Right renal cortex interstitium (tissue), 3 donors: ENCODE measurements around the gene PRKAR1B. TPM values are rescaled to one million over a fixed set of nuclear protein-coding genes. Genes with fewer than 3 reads are reported as not detected.

Experiments used
- DNase-seq, 3 donors: peaks; one replicate each; pipeline ENCODE4 v3.0.0-alpha.2; 2013; ENCODE audit warnings: low read depth in 3 of 3, low spot score in 2 of 3
- polyA plus RNA-seq, 3 donors: library from polyadenylated mRNA; unstranded; fragments of 120-200 nt; gene quantifications; one replicate each; pipeline ENCODE4 v1.2.1, GENCODE V29; 2013; ENCODE audit not compliant: insufficient read length in 3 of 3

Gene PRKAR1B
- polyA plus RNA-seq, 3 donors: 34.9 to 40.7 (median 38.4) TPM

DNA sequence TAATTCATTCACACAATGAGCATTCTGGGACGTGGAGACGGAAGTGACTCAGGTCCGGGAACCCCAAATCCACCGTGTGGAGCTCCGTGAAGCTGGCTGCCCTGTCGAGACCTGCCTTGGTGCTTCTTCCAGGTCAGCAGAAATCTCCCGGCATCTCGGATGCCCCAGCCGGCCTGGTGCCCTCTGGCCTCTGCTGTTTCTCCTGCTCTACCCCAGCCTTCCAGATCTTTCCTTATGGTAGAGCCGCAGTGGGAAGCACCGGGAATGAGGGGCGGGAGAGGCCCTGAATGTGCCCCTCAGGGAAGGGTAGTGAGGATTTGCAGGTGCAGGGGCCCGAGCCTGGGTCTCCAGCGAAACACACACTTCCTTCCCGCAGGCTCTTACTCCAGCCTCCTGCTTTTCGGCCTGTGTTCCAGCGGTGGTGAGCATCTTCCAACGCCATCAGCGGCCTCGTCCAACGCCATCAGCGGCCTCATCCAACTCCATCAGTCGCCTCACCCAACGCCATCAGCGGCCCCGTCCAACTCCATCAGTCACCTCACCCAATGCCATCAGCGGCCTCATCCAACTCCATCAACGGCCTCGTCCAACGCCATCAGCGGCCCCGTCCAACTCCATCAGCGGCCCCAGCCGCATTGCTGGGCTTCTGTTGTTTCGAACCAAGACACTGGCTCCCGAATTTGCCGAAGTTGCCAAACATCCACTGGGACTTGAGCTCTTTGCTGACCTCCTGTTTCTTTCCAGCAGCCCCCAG lies 150.4 kb downstream of the PRKAR1B start:
- no peak for DNase-seq

DNA sequence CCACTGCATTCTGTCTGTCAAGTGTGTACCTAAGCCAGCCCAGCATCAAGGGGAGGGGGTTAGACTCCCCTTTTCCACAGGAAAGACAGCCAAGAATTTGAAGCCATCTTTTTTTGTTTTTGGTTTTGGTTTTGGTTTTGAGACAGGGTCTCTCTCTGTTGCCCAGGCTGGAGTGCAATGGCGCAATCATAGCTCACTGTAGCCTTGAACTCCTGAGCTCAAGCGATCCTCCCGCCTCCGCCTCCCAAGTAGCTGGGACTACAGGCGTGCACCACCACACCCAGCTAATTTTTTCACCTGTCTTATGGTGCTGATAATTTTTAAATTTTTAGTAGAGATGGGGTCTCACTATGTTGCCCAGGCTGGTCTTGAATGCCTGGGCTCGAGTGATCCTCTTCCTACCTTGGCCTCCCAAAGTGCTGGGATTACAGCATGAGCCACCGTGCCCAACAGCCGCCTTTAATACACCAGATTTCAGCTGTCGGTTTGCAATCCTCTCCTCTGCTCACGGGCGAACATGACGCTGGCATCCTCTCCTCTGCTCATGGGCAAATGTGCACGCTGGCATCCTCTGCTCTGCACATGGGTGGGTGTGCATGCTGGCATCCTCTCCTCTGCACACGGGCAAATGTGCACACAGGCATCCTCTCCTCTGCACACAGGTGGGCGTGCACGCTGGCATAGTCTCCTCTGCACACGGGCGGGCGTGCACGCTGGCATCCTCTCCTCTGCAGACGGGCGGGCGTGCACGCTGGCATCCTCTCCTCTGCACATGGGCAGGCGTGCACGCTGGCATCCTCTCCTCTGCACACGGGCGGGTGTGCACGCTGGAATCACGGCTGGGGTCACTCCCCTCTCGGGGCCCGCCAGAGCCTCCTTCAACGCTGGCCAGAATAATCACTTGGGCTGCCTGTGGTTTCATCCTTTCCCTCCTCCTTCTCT lies 151.4 kb downstream of the PRKAR1B start:
- no peak for DNase-seq

DNA sequence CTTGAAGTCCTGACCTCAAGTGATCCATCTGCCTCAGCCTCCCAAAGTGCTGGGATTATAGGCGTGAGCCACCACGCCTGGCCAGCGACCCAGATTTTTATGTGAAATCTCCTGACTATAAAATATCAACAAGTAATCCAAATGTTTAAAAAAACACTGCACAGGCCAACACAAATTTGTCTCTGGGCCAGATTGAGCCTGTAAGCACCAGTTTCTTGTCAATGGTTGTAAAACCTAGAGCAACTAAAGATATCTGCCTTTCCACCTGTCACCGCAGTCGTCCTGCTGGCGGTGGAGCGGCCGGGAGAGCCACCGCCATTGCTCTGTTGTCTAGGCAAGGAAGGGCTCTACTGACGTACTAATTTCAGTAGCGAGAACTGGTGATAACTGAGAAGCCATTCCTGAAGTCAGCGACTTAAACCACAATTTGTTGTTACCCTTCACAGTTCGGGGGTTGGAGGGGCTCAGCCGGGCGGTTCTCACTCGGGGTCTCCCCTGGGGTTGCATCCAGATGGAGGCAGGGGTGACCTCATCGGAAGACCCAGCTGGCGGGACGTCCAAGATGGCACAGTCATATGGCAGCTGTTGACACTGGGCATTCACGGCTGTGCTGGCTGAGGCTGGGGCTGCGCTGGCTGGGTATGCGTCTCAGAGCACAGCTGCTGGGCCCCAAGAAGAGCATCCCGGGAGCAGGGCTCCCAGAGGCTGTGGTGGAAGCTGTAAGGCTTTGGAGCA lies 152.3 kb downstream of the PRKAR1B start:
- DNase-seq: no peak

DNA sequence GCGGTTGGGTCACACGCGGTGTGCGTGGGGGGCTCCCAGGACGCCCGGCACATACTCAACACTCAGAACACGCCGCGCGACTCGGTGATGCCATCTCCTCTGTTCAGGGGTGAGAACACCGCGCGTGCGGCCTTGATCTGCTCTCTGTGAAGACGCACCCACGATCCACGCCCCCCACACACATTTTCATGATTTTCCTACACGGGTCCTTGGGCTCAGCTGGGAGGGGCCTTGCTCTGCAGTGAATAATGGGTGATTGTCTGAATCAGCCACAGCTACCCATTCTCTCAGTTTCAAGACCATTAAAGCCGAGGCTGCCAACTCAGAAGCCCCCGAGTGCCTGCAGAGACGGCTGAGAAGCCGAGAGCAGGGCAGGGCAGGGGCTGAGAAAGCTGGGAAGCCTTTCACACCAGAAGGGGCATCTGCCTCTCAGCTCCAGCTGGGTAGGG lies 153.1 kb downstream of the PRKAR1B start:
- DNase-seq: no peak

DNA sequence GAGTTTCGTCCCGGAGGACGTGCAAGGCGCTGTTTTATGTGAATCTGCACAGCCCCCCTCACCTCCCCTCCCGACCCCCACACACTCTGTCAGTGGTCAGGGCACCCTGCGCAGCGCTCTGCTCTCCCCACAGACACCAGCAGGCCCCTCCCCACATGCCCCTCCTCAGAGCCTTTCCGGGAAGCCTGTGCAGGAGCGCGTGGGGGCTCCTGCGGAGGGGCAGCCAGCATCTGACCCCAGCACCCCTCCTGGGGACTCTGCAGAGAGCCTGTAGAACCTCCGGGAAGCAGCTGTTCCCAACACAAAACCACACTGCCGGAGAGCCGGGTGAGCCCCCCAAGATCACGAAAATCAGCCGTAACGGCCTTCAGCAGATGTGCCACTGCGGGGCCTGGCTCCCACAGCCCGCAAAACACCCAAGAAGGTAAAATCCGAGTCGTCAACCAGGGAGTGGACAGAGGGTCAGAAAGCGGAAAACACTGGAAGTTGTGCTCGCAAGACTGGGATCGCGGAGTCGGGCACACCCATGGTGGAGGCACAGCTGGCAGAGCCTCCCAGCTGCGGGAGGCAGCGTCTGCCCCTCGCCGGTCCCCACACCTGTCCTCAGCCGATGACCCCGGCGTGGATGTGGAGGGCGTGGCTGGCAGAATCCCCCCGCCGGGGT lies 153.7 kb downstream of the PRKAR1B start:
- no peak for DNase-seq

DNA sequence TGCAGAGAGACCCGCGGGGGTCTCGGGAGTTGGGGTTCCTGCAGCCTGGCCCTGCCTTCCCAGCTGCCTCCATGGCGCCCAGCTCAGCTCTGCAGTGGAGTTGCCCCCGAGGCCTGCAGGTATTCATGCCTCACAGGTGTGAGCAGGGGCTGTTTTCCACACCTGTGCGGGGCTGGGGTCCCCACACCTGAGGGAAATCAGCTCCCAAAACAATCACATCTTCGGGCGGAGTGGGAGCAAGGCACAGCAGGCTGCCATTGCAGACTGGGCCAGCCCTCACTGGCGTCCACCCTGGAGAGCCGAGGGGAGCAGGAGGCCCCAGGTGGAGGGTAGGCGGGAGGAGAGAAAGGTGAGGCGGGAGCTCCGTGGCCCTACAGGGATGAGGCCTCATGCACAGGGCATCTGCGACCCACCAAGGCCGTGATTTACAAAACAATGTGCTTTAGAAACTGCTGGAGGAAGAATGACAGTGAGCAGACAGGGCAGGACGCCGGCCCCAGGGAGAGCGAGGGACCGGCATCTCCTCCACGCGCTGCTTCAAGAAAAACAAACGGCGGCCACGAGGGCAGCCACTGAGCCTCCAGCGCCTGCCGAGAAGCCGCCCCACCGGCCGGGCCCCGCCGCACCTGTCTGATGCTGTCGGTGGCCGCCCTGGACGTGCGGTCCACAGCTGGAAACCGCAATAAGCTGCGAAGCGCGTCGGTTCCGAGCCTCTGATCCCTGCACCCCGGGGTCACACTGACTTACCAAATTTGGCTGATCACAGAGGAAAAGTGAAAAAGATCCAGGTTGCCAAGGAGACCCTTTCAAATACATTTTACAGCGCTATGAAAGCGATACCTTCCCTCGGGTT lies 154.4 kb downstream of the PRKAR1B start:
- DNase-seq: no peak

DNA sequence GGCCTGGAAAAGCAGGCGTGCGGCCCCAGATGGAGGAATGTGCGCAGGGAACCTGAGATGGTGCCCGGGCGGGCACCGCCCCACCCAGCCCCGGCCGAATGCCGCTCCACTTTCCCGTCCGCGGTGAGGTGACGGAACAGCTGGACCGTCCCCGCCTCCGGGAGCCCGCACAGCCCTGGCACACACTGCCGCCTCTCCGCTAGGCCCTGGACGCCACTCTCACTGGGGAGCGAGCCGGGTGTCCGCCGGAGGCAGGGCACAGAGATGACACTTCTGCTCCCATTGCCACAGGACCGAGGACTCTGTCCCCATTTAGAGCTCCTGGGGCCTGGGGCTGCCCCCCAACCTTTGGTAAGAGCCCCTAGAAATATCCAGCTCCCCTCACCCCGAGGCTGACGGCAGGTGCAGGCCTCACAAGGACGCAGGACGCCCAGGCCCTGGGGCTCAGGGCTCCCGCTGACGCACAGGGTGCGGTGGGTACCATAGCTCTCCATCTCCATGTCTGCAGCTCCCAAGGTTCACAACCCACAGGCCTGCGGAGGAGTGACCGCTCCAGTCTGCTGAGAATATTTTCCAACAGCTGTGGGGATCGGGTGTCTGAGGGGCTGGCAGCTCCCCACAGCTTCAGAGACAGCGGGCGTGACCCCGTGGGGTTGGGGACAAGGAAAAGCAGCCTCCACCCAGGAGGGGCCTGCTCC lies 155.2 kb downstream of the PRKAR1B start:
- DNase-seq: no peak

DNA sequence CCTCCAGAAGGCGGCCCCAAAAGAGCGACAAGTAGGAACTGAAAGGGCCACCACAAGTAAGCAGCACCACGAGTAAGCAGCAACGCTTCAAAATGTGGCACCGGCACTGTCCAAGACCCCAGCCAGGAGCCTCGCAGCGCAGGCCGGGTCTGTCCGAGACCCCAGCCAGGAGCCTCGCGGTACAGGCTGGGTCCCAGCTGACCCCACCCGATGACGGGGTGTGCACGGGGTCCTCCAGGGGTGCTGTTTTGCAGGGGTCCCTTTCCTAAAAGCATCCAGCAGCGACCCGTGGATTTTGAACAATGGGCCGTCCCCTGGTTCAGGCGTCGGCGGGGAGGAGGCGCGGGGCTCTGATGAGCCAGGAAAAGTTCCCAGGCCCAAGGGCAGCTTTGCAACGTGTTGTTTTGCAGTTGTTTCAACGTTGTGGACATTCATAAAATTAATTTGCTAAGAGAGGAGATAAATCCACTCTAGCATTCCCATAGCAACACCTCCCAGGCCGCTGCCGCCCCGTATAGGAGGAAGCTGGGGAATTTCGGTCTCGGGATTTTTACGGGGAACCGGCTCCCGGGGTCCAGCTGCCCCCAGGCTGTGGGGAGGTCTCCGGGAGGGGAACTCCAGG lies 155.9 kb downstream of the PRKAR1B start:
- DNase-seq: no peak

DNA sequence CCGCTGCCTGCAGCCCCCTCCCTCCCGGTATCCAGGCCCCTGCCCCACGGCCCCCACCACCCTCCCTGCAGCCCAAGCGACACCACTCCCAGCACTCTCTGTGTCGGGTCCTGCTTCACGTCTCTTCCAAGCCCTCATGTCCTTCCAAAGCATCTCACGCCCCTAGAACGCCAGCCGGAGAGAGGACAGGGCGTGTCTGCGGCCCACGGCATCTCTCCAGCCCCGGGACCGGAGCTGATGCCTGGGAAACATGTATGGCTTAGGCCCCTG lies 156.3 kb downstream of the PRKAR1B start:
- DNase-seq: no peak

DNA sequence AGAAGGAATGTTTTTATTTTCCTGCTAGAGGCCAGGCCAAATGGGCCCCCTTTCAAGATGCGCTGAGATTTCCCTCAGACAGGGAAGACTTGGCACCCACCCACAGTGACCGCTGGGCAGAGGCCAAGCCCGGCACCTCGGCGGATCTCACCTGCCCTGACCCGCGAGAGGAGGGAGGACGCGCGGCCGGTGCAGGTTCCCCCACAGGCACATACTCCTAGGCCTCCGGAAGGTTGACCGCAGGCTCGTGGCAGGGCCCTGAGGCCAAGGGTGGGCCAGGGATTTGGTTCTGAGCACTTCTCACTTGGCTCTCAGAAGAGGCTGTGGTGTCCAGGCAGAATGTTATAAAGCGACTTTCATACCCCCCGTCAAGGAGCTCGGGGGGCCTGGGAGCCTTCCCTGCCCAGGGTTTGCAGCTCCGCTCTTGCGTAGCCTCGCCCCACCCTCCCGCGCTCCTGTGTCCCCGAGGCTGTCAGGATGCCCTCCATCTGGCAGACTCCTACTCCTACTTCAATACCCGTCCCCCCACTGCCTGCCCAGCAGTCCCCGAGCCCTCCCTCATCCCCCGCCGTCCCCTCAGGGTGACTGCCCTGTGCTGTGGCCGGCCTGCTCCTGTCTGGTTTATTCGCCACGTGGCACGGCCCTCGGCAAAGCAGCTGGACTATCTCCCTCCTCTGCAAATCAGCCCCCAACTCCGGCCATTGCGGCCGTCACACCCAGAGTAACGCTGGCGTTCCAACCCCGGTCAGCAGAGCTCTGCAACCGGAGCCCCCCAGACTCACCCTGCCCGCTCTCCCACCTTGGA lies 156.9 kb downstream of the PRKAR1B start:
- DNase-seq: no peak

DNA sequence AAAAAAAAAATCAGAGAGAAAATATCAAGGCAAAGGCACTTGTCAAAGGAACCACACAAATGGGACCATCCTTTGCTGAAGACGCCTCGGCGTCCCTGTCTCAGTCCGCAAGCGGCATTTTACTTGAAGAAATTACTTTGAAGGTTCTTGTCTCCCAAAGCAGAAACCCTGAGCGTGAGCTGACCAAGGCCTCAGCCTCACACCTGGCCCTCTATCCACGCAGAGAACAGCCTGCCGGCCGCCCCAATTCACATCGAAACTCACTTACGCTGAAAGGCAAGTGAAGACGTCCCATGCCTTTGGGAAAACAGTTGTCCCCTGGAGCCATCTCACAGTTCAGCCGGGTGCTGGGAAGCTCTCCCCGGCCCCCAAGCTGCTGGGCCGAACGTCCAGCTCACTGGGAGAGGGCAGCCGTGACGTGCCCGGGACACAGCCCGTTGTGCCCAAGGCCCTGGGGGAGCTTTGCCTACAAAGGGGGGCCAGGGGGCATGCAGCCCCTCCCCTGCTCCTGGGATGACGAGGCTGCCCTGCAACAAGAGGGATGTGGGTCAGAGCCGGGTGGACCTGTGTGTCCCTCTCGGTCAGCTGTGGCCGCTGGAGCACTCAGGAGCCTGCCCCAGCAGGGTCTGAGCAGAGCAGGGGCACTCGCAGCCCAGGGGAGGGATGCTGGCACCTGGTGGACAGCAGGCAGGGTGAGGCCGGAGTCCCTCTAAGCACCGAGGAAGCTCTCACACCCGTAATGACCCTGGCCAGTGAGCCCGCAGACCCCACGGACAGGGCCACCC lies 157.8 kb downstream of the PRKAR1B start:
- no peak for DNase-seq

DNA sequence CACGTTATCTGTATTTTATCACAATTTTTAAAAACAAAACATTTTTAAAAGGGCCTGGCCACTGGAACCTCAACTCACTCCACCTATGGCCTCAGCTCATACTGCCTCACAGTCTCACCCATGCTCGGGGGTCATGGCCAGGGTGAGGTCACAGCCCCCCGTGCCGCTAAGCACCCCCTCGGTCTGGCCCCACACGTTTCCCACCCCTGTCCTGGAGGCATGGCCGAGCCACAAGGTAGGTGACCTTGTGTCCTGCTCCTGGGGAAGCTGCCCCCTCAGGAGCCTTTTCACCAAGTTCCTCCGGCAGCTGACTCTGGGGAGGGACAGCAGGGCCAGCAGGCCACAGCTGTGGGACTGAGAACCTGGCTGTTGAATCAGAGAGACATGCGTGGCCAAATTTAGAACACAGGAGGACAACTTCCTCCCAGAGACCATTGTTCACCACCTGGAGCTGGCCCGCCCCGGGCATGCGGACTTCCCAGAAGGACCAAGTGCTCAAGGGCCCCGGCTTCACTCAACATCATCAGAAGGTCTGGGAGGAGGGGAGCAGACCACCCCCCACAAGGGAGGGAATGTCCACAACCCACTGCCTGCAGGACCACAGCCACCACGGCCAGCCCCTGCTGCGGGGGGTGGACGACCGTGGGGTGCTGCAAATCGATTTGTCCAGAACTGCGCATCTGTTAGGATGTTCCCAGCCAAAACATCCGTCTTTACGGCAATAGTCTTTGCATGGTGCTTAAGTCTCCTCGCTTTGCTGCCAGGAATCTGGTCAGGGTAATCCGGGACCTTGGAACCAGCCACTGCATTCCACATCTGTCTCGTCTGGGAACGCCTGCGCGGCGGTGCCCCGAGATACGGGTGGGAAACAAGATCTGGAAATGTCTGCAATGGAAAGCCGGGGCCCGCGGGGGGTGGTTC lies 158.8 kb downstream of the PRKAR1B start:
- no peak for DNase-seq

DNA sequence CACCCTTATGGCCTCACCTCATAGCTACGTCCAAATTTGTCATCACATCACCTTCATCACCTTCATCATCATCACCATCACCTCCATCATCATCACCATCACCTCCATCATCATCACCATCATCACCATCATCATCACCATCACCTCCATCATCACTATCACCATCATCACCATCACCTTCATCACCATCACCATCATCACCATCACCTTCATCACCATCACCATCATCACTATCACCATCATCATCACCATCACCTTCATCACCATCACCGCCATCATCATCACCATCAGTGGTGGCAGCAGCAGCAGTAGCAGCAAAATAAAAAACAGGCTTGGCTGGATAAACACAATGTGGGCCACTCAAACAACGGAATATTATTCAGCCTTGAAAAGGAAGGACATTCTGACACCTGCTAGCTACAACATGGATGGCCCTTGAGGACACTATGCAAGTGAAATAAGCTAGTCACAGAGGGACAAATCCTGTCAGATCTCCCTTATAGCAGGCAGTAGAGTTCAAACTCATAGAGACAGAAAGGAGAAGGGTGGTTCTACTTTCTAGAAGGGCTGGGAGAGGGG lies 159.7 kb downstream of the PRKAR1B start:
- no peak for DNase-seq

DNA sequence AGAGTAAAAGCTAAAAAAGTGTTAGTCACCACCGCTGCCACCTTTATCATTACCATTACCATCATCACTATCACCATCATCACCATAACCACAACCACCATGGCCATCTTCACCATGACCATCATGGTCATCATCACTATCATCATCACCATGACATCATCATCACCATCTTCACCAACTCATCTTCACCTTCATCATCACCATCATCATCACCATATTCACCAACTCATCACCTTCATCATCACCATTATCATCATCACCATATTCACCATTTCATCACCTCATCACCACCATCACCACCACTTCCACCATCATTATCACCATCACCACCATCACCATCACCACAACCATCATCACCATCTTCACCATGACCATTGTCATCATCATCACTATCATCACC lies 161.0 kb downstream of the PRKAR1B start:
- DNase-seq: no peak

DNA sequence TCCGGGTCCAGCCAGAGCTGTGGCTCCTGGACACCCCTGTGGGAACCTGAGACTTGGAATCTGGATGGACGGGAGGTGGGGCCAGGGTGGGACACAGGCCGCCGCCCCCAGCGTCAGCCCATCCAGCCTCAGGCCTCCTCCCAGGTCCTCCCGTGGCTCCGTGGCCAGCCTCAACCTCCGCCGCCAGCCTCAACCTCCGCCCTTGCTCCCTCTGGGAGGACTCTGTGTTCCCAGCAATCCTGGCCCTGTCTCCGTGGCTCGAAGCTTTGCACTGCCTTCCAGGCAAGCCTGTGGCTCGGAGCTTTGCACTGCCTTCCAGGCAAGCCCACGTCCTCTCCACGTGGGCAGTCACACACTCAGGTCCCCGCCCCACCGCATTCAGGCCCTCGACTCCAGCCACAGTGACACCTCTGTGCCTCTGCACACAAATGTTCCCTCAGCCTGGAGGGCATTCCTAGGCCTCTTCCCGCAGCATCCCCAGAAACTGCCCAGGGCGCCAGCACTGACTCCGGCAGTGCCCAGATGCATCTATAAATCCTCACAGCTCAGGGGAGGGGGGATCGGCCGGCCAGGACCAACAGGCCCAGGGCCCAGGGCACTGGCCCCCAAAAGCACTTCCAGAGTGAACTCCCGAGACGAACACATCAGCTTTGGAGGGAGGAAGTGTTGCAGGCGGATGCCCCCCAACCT lies 162.8 kb downstream of the PRKAR1B start:
- DNase-seq: no peak
